CMK (cell line): ENCODE measurements around the gene RASAL1.

Source experiments
- DNase-seq: peaks from one replicate; pipeline ENCODE4 v3.0.0-alpha.2; 2010; ENCODE audit warnings: low read depth

RASAL1 gene

GRCh38 chr12:113072136-113072535 lies 63.4 kb downstream of the RASAL1 start:
- no peak for DNase-seq

GRCh38 chr12:113071135-113072112 lies 64.1 kb downstream of the RASAL1 start:
- no peak for DNase-seq

- DNase-seq: peak; percentile 76
These were observed 65.2 kb downstream of the RASAL1 start for GRCh38 chr12:113070117-113070906.

GRCh38 chr12:113069751-113070116 lies 65.8 kb downstream of the RASAL1 start:
- DNase-seq: no peak

- DNase-seq: no peak
These were observed 66.4 kb downstream of the RASAL1 start for GRCh38 chr12:113069149-113069548.

- no peak for DNase-seq
These were observed 67.3 kb downstream of the RASAL1 start for GRCh38 chr12:113067987-113068935.

- no peak for DNase-seq
These were observed 68.7 kb downstream of the RASAL1 start for GRCh38 chr12:113066813-113067400.

GRCh38 chr12:113065126-113066007 lies 70.2 kb downstream of the RASAL1 start:
- no peak for DNase-seq

GRCh38 chr12:113064395-113065125 lies 71.0 kb downstream of the RASAL1 start:
- no peak for DNase-seq

- DNase-seq: no peak
These were observed 71.9 kb downstream of the RASAL1 start for GRCh38 chr12:113063396-113064350.

GRCh38 chr12:113062502-113063395 lies 72.8 kb downstream of the RASAL1 start:
- no peak for DNase-seq

- no peak for DNase-seq
These were observed 74.4 kb downstream of the RASAL1 start for GRCh38 chr12:113061061-113061694.

GRCh38 chr12:113060336-113060960 lies 75.1 kb downstream of the RASAL1 start:
- no peak for DNase-seq

GRCh38 chr12:113059071-113059595 lies 76.4 kb downstream of the RASAL1 start:
- DNase-seq: no peak

- no peak for DNase-seq
These were observed 77.0 kb downstream of the RASAL1 start for GRCh38 chr12:113058553-113058952.
